ENCODE results near the gene PRR3. TPM values are rescaled to one million over a fixed set of nuclear protein-coding genes. Genes with fewer than 3 reads are reported as not detected.
A peak's percentile ranks its signal among the peaks of the same experiment; 100 is the strongest.

Gene PRR3
- polyA plus RNA-seq, 4 donors: 29.4 to 31.1 (median 29.9) TPM

DNA sequence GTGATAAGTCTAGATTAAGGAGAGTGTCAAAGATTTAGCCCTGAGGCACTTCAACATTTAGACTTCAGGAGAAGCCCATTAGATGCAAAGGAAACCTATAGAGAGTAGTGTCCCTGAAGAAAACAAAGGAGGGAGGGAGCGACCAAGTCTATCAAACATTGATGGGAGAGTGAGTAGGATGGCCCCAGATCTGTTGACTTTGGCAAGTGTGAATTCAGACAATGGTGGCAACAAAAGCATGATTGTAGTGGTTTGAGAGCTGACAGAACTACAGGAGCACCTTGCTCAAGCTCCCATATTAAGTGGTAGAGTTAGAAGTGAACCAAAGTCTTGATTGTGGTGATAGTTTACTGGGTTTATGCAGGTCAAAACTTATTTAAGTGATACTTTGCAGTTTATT, 13.2 kb downstream of the PRR3 start:
- DNase-seq (ENCODE audit: low read depth in 4 of 4, low spot score in 3 of 4): no peak

DNA sequence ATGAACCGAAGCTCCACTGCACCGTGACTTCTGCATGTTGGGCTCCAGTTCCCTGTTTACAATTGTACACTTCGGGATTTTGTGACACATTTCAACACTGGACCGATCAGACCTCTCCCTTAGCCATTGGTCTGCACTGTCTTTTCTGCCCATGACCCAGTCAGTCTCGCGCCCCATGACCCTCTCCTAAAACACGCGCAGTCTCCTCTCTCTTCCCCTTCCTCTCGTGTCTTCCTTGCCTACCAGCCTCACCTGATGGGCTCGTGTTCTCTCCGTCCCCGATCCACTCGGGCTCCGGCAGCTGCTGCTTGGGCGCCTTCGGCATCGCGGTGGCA, 13.6 kb downstream of the PRR3 start:
- no peak for DNase-seq (ENCODE audit: low read depth in 4 of 4, low spot score in 3 of 4)

DNA sequence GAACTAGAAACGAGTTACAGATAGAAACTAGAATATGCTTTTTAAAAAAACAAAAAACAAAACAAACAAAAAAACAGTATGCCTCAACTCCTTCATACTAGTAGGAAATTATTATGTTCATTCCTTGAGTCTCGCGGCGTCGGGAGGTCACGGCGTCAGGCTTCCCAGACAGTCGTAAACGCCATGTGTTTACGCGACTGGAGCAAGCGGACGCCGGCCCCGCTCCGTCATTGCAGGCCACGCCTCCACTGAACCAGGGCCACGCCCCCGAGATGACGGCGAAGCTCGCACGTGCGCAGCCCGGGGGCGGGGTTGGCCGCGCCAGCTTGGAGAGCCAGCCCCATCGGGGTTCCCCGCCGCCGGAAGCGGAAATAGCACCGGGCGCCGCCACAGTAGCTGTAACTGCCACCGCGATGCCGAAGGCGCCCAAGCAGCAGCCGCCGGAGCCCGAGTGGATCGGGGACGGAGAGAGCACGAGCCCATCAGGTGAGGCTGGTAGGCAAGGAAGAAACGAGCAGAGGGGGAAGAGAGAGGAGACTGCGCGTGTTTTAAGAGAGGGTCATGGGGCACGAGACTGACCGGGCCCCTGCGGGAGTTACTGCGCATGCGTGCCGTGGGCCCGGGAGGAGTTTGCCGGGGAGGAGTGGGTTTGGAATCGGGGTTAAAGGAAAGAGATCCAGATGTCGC, 14.1 kb downstream of the PRR3 start, which contains the start of gene ABCF1:
Gene ABCF1 (plus strand): TSS at position 368 of the 687 bp plus-strand sequence. CDS start 46 bp downstream, at position 414.
- DNase-seq (ENCODE audit: low read depth in 4 of 4, low spot score in 3 of 4): peak; percentile 93 to 99 (median 94)

DNA sequence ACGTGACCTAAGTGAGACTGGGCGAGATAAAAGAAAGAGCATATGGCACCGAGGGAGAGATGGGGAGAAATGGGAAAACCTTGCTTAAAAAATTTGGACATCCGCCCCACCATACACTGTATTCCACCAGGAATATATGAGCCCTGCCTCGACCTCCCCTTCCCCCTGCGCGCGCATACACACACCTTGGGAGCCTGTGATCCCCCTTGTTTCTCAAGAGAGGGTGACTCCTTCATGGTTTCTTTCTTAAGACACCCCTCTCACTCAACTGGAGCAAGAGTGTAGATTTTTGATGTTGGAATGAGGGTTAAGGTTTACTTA, 14.6 kb downstream of the PRR3 start:
- no peak for DNase-seq (ENCODE audit: low read depth in 4 of 4, low spot score in 3 of 4)

DNA sequence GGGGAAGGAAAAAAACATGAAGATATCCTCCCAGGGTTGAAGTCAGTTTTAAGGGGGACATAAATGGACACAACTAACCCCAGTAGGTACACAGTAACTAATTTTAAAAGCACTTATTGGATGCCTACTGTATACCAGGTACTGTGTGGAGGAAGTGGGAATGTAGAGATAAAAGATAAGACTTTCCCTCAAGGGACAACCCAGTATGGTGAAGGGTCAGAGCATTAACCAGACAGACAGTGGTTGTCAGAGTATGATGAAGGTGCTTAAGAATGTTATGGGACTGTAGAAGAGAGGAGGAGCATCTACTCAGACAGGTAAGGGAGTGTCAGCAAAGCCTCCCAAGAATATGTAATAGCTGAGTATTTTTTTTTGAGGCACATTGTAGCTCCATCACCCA, 15.1 kb downstream of the PRR3 start:
- DNase-seq (ENCODE audit: low read depth in 4 of 4, low spot score in 3 of 4): no peak

DNA sequence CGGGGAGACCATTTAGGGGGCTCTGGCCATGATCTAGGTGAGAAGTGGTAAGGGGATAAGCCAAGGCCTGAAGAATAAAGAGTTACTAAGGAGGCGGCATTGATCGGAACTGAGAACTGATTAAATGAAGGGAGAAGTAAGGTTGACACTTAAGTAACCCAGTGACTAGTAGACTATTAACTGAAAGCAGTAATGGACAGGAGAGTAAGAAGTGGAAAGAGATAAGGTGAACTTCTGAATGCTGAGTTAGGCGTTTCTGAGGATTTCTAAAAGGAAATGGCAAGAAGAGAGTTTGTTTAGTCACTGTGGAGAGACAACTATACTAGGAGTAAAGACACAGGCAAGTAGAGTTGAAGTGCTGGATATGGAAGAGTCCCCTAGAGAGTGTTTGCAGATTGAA, 16.0 kb downstream of the PRR3 start:
- DNase-seq (ENCODE audit: low read depth in 4 of 4, low spot score in 3 of 4): no peak

DNA sequence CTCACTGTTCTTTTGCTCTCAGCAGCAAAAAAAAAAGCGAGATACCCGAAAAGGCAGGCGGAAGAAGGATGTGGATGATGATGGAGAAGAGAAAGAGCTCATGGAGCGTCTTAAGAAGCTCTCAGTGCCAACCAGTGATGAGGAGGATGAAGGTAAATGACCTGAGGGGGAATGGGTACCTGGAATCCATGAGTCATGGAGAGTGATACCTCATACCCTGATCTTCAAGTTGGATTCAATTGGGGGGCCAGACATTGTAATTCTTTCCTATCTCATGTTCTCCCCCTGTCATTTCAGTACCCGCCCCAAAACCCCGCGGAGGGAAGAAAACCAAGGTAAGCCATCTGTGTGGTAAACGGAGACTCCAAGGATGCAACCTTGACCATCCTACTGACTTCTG, 21.0 kb downstream of the PRR3 start:
- DNase-seq (ENCODE audit: low read depth in 4 of 4, low spot score in 3 of 4): no peak

DNA sequence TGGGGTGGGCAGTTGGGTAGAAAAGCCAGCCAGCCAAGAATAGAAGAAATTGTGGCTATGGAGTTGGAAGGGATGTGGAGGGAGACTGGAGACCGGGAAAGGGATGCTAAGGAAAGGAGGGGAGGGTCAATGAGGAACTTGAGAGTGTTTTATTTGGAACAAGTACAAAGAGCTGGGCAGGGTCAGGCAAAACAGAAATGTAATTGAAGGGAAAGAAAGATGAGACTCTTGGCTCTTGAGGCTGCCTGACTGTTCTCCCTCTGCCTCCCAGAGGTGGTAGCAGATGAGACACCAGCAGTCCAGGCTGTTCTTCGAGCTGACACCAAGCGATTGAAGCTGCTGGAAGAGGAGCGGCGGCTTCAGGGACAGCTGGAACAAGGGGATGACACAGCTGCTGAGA, 26.8 kb downstream of the PRR3 start:
- DNase-seq (ENCODE audit: low read depth in 4 of 4, low spot score in 3 of 4): no peak

DNA sequence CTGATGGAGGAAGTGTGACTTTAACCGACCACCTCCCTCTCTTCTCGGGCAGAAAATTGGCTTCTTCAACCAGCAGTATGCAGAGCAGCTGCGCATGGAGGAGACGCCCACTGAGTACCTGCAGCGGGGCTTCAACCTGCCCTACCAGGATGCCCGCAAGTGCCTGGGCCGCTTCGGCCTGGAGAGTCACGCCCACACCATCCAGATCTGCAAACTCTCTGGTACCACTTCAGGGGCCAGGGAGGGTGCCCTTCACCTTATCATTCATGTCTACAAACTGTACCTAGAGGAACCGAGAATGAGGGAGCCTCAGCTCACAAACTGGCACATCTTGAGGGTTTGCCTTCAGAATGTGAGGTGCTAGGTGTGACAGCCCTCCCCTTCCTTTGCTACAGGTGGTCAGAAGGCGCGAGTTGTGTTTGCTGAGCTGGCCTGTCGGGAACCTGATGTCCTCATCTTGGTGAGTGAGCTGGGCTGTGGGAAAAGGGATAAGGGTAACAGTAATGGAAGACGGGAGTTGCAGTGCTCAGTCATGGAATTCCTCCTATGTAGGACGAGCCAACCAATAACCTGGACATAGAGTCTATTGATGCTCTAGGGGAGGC, 32.8 kb downstream of the PRR3 start:
- DNase-seq (ENCODE audit: low read depth in 4 of 4, low spot score in 3 of 4): no peak

DNA sequence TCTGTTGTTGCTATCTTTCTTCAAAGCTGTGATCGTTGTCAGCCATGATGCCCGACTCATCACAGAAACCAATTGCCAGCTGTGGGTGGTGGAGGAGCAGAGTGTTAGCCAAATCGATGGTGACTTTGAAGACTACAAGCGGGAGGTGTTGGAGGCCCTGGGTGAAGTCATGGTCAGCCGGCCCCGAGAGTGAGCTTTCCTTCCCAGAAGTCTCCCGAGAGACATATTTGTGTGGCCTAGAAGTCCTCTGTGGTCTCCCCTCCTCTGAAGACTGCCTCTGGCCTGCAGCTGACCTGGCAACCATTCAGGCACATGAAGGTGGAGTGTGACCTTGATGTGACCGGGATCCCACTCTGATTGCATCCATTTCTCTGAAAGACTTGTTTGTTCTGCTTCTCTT, 33.4 kb downstream of the PRR3 start:
- DNase-seq (ENCODE audit: low read depth in 4 of 4, low spot score in 3 of 4): no peak

DNA sequence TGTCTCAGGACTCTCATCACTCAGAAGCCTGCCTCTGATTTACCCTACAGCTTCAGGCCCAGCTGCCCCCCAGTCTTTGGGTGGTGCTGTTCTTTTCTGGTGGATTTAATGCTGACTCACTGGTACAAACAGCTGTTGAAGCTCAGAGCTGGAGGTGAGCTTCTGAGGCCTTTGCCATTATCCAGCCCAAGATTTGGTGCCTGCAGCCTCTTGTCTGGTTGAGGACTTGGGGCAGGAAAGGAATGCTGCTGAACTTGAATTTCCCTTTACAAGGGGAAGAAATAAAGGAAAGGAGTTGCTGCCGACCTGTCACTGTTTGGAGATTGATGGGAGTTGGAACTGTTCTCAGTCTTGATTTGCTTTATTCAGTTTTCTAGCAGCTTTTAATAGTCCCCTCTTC, 33.9 kb downstream of the PRR3 start:
- peak in 1 of 4 donors; percentile 44 for DNase-seq (ENCODE audit: low read depth in 4 of 4, low spot score in 3 of 4)

DNA sequence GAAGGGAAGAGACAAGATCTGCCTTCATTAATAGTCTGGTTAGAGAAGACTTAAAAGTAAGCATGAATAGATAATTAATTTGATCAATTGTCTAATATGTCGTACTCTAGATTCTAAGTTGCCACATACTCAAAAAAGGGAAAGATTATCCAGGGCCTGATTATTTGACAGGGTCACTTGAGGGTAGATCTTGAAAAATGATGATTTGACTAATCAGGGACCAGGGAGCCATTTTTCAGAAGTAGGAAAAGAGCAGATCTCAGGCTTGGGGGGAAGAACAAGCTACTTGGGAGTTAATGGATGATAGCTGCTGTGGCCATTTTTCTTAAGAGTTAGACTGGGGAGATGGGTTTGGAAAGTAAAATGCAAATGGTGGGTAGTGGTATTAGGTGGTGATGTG, 35.2 kb downstream of the PRR3 start:
- DNase-seq (ENCODE audit: low read depth in 4 of 4, low spot score in 3 of 4): no peak

DNA sequence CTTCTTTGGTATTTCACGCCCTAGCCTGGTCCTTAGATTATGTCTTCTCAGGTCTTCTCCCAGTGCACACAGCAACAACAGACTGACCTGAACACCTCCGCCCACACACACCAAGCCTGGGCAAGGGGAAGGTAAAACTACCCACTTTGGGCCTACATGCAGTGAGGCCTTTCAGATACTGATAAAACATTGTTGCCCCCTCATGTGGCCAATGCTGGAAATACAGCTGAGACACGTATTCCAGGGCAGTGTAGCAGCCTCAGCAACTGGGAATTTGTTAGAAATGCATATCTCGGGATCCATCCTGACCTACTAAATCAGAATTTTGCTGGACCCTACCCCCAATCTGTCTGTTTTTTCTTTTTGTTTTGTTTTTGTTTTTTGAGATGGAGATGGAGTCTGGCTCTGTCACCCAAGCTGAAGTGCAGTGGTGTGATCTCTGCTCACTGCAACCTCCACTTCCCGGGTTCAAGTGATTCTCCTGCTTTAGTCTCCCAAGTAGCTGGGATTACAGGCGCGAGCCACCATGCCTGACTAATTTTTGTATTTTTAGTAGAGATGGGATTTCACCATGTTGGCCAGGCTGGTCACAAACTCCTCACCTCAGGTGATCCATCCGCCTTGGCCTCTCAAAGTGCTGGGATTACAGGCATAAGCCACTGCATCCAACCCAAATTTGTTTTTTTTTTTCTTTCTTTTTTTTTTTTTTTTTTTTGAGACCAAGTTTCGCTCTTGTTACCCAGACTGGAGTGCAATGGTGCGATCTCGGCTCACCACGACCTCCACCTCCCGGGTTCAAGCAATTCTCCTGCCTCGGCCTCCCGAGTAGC, 40.4 kb downstream of the PRR3 start:
- DNase-seq (ENCODE audit: low read depth in 4 of 4, low spot score in 3 of 4): peak in 1 of 4 donors; percentile 67

DNA sequence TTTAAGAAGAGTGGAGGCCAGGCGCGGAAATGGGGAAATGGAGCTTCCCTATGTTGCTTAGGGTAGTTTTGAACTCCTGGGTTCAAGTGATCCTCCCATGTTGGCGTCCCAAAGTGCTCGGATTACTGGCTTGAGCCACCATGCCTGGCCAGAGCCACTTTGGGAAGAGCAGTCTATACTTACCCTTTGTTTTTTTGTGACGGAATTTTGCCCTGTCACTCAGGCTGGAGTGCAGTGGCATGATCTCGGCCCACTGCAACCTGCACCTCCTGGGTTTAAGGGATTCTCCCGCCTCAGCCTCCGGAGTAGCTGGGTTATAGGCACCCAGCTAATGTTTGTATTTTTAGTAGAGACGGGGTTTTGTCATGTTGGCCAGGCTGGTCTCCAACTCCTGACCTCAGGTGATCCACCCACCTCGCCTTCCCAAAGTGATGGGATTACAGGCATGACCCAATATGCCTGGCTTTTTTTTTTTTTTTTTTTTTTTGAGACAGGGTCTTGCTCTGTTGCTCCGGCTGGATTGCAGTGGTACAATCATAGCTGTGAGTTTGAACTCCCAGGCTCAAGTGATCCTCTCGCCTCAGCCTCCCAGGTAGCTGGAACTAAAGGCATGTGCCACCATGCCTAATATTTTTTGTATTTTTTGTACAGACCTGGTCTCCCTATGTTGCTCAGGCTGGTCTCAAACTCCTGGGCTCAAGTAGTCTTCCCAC, 42.0 kb downstream of the PRR3 start:
- DNase-seq (ENCODE audit: low read depth in 4 of 4, low spot score in 3 of 4): no peak

DNA sequence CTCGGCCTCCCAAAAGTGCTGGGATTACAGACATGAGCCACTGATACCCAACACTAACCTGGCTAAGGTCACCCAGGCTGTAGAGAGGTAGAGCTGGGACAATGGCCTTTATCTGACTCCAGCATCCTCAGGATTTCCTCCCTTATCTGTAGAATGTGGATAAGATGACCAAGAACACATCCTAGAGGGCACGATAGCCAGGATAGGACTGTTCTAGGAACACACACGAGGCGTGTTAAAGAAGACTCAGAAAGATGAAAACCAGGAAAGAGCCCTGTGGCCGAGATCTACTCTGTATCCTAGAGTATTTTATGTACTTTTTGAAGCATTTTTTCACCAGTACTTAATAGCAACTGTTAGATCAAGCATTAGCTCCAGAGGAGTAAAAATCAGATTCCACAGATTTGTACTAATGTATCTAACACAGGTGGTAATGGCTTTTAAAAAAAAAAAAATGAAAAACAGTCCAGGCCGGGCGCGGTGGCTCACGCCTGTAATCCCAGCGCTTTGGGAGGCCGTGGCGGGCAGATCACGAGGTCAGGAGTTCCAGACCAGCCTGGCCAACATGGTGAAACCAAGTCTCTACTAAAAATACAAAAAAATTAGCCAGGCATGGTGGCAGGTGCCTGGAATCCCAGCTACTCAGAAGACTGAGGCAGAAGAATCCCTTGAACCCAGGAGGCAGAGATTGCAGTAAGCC, 42.7 kb downstream of the PRR3 start:
- no peak for DNase-seq (ENCODE audit: low read depth in 4 of 4, low spot score in 3 of 4)

DNA sequence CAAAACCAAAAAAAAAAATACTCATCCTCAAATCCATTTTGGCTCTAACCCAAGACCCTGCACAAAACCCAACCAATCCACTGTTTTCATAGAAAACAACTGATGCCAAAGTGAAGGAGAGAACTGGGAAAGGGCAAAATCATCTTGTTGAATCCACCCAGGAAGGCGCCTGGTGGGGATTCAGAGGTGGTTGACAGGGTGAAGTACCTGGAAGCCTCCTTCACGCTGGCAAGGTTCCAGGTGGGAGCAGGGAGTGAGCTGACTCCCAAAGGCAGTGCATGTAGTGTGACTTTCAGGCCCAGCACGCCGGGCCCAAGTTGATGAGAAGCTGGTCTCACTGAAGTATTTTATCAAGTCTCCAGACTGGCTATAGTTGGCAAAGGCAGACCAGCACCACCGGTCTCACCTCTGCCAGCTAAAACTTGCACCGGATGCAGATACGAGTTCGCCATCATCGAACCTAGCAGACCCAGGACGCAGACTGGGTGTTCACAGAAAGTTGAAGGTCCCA, 43.4 kb downstream of the PRR3 start:
- no peak for DNase-seq (ENCODE audit: low read depth in 4 of 4, low spot score in 3 of 4)

DNA sequence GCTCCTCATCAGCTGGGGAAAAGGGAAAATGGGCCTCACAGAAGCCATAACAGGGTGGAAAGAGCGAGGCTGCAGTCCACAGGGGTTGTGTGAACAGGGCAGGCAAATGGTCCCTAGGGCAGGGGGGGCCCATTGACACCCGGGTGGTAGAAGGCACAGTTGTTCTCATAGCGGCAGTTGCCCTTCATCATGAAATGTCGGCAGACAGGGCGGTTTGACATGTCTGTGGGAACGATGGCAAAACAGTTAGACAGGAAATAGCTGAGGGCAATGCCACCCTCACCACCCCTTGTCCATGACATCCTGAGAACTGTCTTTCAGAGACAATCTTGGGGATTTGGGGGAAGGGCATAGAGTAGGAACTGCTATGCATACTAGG, 44.3 kb downstream of the PRR3 start:
- no peak for DNase-seq (ENCODE audit: low read depth in 4 of 4, low spot score in 3 of 4)

DNA sequence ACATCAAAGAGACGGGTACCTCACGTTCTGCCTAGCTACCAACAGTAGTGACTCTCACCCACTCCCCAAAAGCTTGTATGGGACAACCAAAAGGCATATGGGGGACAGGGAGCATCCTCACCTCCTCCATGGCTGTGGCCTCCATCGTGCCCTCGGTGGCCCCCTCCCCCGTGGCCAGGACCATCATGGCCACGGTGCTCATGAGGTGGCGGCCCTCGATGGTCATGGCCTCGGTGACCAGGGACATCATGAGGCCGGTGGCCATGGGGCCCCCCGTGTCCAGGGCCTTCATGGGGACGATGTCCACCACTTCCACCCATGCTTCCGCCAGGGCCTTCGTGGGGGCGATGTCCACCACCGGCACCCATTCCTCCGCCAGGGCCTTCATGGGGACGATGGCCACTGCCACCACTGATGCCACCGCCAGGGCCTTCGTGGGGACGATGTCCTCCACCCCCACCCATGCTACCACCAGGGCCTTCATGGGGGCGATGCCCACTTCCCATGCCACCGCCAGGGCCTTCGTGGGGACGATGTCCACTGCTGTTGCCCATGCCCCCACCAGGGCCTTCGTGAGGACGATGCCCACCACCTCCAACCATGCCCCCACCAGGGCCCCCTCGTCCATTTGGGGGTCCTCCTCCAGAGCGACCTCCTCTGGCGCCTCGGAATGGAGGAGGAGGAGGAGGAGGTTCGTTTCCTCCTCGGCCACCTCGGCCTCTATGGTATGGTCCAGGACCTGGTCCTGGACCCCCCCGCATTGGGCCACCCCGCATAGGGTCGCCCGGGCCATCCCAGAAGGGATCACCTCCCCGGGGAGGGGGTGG, 44.9 kb downstream of the PRR3 start:
- no peak for DNase-seq (ENCODE audit: low read depth in 4 of 4, low spot score in 3 of 4)

DNA sequence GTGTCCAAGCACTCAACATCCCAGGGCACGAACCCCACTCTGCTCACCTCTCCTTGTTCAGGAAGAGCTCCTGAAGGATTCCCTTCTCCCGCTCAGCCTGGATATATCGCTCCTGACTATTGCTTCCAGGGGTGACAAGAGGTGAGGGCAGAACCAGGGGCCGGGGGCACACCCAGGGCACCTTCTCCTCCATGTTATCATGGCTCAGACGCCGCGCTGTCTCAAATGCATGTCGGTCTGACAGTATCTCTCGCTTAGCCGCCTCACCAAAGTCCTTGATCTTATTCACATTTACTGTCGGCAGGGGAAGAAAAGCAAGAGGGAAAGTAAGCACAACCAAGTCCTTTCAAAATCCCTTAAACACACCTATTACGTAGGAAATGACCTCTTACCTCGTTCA, 46.9 kb downstream of the PRR3 start:
- DNase-seq (ENCODE audit: low read depth in 4 of 4, low spot score in 3 of 4): no peak

DNA sequence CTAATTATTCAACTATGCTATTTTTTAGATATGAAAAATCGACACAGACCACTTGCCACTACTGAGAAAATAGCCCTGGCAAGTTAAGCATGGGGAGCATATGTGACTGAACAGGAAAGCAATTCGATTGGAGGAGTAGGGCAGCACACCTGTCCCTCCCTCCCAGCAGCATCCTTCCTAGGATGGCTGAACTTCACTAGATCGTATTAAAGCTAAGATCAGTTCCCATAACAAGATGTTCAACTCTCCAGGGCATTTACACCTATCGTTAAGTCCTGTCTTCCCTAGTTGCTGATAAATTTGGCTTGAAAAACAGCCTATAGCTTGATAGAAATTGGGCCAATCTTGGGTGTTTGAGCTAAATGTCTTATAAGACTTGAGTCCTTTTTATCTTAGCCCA, 53.0 kb downstream of the PRR3 start:
- DNase-seq (ENCODE audit: low read depth in 4 of 4, low spot score in 3 of 4): no peak

All from right renal pelvis (tissue), 4 donors.